ENCODE measurements around the gene IL20. TPM values are rescaled to one million over a fixed set of nuclear protein-coding genes. Genes with fewer than 3 reads are reported as not detected.

Gene IL20
- total RNA-seq, 2 experiments from 2014 or later = not detected

DNA sequence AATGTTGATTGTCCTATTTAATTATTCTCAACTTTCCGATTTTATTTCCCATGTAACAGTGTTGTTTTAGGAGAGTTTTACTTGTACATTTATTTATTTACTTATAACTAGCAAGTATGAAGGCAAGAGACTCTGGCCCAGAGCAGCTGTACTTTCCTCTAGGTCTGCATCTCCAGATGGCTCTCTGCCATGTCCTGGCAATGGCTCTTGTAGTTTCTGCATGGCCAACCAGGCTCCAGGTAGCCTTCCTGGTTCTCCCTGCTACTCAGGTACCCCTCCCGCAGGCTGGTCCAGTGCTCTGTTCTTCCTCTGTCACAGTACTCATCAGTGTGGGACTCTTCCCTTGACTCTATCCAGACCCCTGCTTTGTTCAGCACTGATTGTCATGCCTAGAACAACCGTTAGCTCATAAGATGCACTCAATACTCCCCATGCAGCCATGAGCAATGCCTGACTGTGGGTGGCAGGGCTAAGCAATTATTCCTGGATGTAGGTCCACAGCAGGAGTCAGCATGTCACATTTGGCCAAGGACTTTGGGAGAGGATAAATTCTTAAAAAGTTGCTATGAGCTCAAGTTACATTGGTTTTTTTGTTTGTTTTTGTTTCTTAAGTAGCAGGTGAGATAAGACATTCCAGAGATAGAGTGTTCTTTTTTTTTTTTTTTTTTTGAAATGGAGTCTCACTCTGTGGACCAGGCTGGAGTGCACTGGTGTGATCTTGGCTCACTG, 10.9 kb upstream of the IL20 start:
- no peak for TF ChIP-seq EZH2phosphoT487 (IDR thresholded peaks at IDR 0.05; ENCODE audit: borderline replicate concordance, low read depth, low read length)
- TF ChIP-seq, protein P1, sequence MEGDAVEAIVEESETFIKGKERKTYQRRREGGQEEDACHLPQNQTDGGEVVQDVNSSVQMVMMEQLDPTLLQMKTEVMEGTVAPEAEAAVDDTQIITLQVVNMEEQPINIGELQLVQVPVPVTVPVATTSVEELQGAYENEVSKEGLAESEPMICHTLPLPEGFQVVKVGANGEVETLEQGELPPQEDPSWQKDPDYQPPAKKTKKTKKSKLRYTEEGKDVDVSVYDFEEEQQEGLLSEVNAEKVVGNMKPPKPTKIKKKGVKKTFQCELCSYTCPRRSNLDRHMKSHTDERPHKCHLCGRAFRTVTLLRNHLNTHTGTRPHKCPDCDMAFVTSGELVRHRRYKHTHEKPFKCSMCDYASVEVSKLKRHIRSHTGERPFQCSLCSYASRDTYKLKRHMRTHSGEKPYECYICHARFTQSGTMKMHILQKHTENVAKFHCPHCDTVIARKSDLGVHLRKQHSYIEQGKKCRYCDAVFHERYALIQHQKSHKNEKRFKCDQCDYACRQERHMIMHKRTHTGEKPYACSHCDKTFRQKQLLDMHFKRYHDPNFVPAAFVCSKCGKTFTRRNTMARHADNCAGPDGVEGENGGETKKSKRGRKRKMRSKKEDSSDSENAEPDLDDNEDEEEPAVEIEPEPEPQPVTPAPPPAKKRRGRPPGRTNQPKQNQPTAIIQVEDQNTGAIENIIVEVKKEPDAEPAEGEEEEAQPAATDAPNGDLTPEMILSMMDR (conservative IDR thresholded peaks at IDR 0.05; ENCODE audit: low read length) = no peak
- Histone ChIP-seq H3K4me3 (ENCODE audit: low read depth, low read length, poor library complexity, severe bottlenecking) (no peak overlapping the region), H3K4me2 (ENCODE audit: low read length) (no peak overlapping the region), H2AFZ (ENCODE audit: low read length) (no peak overlapping the region), H3K4me1 (ENCODE audit: insufficient read depth, low read length, poor library complexity, severe bottlenecking) (peaks cover 4% of the 10 kb centered on the region), H4K20me1 (ENCODE audit: insufficient read depth, low read length) (no peaks in the 10 kb centered on the region), H3K9me2 (ENCODE audit: insufficient read depth, low read length) (no peaks in the 10 kb centered on the region), H3K79me2 (ENCODE audit: insufficient read depth, low read depth, low read length) (no peaks in the 10 kb centered on the region), H3K27ac (ENCODE audit: low read depth, low read length, poor library complexity, severe bottlenecking) (no peak overlapping the region), H3K36me3 (ENCODE audit: insufficient read depth, low read length) (no peaks in the 10 kb centered on the region), H3K9me3 (ENCODE audit: low read length) (no peaks in the 10 kb centered on the region)
- POLR2A ChIA-PET = interaction anchor here (0.6 to 1.4 kb wide), 3 partner anchors 10 to 206 kb away, joined by 3 to 5 read pairs (median 4); no protein-coding TSS in a partner anchor
- CTCF ChIA-PET (ENCODE audit: unreplicated experiment) = no interaction called here
- no peak for DNase-seq (ENCODE audit: low spot score)
- intact Hi-C loops (cut with micrococcal nuclease; ENCODE audit: unreplicated experiment) = no loop called here
- no TSS peak for BruUV-seq (replicated peaks)

DNA sequence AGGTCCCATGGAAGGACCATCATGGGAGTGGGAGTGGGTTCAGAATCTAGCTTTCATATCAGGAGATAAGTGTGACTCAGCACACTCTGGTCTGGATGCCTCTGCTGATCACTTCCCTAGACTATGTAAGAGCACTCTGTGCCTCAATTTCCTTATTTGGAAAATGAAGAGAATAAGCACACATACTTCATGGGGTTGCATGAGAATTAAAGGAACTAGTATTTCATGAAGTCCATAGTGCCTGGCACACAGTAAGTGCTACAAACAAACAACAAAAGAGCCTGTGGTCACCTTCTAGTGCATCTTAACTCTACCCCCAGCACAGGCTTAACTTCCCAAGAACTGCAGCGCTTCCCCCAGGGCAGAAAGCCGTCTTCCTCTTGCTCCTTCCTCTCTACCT, 9.6 kb upstream of the IL20 start:
- no peak overlapping the region for H2AFZ ChIP-seq (ENCODE audit: low read length)
- ChIA-PET CTCF (ENCODE audit: unreplicated experiment) (no interaction called here), POLR2A (no interaction called here)
- H3K79me2 ChIP-seq (ENCODE audit: insufficient read depth, low read depth, low read length) = no peaks in the 10 kb centered on the region
- H3K4me3 ChIP-seq (ENCODE audit: low read depth, low read length, poor library complexity, severe bottlenecking) = no peak overlapping the region
- H4K20me1 ChIP-seq (ENCODE audit: insufficient read depth, low read length) = no peaks in the 10 kb centered on the region
- no peak overlapping the region for H3K27ac ChIP-seq (ENCODE audit: low read depth, low read length, poor library complexity, severe bottlenecking)
- H3K36me3 ChIP-seq (ENCODE audit: insufficient read depth, low read length) = no peaks in the 10 kb centered on the region
- H3K4me2 ChIP-seq (ENCODE audit: low read length) = no peak overlapping the region
- H3K9me3 ChIP-seq (ENCODE audit: low read length) = no peaks in the 10 kb centered on the region
- DNase-seq (ENCODE audit: low spot score) = no peak
- intact Hi-C loops (cut with micrococcal nuclease; ENCODE audit: unreplicated experiment) = no loop called here
- H3K9me2 ChIP-seq (ENCODE audit: insufficient read depth, low read length) = no peaks in the 10 kb centered on the region
- no peak for TF ChIP-seq EZH2phosphoT487 (IDR thresholded peaks at IDR 0.05; ENCODE audit: borderline replicate concordance, low read depth, low read length)
- TF ChIP-seq, protein P1 (conservative IDR thresholded peaks at IDR 0.05; ENCODE audit: low read length) = no peak
- peaks cover 4% of the 10 kb centered on the region for H3K4me1 ChIP-seq (ENCODE audit: insufficient read depth, low read length, poor library complexity, severe bottlenecking)
- BruUV-seq (replicated peaks) = no TSS peak

- no peak overlapping the region for H3K4me2 ChIP-seq (ENCODE audit: low read length)
- no peaks in the 10 kb centered on the region for H3K79me2 ChIP-seq (ENCODE audit: insufficient read depth, low read depth, low read length)
- ChIA-PET POLR2A (no interaction called here), CTCF (ENCODE audit: unreplicated experiment) (no interaction called here)
- no peaks in the 10 kb centered on the region for H3K9me3 ChIP-seq (ENCODE audit: low read length)
- H4K20me1 ChIP-seq (ENCODE audit: insufficient read depth, low read length) = no peaks in the 10 kb centered on the region
- TF ChIP-seq, protein P1 (conservative IDR thresholded peaks at IDR 0.05; ENCODE audit: low read length) = peak; percentile 81
- TF ChIP-seq EZH2phosphoT487 (IDR thresholded peaks at IDR 0.05; ENCODE audit: borderline replicate concordance, low read depth, low read length) = no peak
- no peak overlapping the region for H3K4me3 ChIP-seq (ENCODE audit: low read depth, low read length, poor library complexity, severe bottlenecking)
- peak; percentile 38 for DNase-seq (ENCODE audit: low spot score)
- peaks cover 4% of the 10 kb centered on the region for H3K4me1 ChIP-seq (ENCODE audit: insufficient read depth, low read length, poor library complexity, severe bottlenecking)
- no peak overlapping the region for H2AFZ ChIP-seq (ENCODE audit: low read length)
- H3K36me3 ChIP-seq (ENCODE audit: insufficient read depth, low read length) = no peaks in the 10 kb centered on the region
- H3K9me2 ChIP-seq (ENCODE audit: insufficient read depth, low read length) = no peaks in the 10 kb centered on the region
- intact Hi-C loops (cut with micrococcal nuclease; ENCODE audit: unreplicated experiment) = no loop called here
- no TSS peak for BruUV-seq (replicated peaks)
- no peak overlapping the region for H3K27ac ChIP-seq (ENCODE audit: low read depth, low read length, poor library complexity, severe bottlenecking)
Measured at GRCh38 chr1:206856674-206857464, 8.6 kb upstream of the IL20 start.

Measured in OCI-LY7 (cell line).